Activated T-cell treated with anti-CD3 and anti-CD28 coated beads for 1 hour (primary cell): Measurements from ENCODE around the gene HOXC9.

Source experiments
- DNase-seq: peaks from one replicate; pipeline ENCODE4 v3.0.0-alpha.2; 2020; ENCODE audit warnings: low read depth

Gene HOXC9

DNA sequence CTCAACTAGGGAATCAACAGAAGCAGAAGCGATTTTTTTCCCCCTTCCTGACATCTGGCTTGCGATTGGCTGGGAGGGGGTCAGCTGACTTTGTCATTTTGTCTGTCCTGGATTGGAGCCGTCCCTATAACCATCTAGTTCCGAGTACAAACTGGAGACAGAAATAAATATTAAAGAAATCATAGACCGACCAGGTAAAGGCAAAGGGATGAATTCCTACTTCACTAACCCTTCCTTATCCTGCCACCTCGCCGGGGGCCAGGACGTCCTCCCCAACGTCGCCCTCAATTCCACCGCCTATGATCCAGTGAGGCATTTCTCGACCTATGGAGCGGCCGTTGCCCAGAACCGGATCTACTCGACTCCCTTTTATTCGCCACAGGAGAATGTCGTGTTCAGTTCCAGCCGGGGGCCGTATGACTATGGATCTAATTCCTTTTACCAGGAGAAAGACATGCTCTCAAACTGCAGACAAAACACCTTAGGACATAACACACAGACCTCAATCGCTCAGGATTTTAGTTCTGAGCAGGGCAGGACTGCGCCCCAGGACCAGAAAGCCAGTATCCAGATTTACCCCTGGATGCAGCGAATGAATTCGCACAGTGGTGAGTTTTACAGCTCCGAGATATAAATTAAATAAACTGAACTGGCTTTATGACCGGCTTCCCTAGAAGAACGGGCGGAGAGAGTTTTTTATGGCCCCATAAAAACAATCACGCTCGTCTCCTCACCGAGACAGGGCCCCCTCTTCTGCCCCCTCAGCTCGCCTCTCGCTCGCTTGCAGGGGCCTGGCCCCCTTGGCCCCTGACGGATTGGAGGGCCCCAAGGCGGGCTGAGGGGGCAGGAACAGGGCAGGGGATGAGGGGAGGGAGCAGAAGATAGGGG is 28.6 kb downstream of the HOXC9 start, which contains the start of gene HOXC6:
TSS of gene HOXC6 (plus strand) at position 127 of the 888 bp plus-strand sequence. CDS start at position 209, 82 bp downstream.
- DNase-seq, result no peak

DNA sequence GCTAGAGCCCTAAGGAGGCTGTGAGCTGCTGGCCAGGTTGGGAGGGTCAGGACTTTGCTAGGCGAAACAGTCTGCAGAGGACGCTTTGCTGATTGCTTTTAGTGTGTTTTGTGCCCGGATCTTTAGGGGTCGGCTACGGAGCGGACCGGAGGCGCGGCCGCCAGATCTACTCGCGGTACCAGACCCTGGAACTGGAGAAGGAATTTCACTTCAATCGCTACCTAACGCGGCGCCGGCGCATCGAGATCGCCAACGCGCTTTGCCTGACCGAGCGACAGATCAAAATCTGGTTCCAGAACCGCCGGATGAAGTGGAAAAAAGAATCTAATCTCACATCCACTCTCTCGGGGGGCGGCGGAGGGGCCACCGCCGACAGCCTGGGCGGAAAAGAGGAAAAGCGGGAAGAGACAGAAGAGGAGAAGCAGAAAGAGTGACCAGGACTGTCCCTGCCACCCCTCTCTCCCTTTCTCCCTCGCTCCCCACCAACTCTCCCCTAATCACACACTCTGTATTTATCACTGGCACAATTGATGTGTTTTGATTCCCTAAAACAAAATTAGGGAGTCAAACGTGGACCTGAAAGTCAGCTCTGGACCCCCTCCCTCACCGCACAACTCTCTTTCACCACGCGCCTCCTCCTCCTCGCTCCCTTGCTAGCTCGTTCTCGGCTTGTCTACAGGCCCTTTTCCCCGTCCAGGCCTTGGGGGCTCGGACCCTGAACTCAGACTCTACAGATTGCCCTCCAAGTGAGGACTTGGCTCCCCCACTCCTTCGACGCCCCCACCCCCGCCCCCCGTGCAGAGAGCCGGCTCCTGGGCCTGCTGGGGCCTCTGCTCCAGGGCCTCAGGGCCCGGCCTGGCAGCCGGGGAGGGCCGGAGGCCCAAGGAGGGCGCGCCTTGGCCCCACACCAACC is 29.8 kb downstream of the HOXC9 start:
- no peak for DNase-seq

DNA sequence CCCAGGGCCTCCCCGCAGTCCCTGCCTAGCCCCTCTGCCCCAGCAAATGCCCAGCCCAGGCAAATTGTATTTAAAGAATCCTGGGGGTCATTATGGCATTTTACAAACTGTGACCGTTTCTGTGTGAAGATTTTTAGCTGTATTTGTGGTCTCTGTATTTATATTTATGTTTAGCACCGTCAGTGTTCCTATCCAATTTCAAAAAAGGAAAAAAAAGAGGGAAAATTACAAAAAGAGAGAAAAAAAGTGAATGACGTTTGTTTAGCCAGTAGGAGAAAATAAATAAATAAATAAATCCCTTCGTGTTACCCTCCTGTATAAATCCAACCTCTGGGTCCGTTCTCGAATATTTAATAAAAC is 30.5 kb downstream of the HOXC9 start:
- DNase-seq, result no peak

DNA sequence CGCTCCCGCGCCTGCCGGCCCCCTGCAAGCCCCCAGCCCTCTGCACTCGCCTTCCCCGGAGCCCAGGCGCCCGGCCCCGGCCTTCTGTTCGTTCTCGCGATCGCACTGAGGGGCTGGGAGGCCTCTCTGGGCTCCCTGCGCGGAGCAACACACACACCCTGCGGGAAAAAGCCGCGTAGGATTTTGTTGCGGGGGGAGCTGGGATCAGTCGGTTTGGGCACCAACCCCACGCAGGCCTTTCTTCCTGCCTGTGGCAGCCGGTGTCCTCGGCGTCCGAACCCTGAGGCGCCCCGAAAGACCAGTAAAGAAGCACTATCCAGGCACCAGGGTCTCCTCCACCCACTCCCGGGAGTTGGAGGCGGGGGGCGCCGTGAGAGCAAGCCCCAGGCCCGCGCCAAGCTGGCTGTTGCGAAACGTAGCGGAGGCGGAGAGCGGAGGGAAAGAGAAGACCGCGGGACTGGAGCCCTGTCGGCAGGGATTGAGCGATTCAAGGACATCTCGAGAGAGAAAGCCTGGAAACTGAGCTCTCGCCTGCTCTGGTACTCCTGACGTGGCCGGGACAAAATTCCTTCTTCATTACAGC is 31.0 kb downstream of the HOXC9 start:
- DNase-seq, result no peak

DNA sequence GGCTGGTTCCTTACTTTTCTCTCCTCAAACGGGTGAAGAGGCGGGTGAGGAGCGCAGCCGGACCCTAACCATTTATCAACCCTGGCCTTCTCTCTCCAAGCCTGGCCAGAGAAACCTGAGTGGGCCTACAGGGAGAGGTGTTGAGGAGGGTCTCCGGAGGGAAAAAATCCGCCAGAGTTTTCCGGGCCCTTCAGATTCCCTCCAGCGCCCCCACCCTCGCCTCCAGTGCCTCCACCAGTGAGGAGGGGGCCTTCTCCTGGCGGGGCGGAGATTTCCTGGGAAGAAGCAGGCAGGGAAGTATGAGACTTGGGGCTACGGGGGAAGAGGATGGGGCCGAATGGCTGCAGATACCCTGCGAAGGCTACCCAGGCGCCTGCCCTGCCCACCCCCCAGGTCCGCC is 31.5 kb downstream of the HOXC9 start:
- DNase-seq, result no peak

DNA sequence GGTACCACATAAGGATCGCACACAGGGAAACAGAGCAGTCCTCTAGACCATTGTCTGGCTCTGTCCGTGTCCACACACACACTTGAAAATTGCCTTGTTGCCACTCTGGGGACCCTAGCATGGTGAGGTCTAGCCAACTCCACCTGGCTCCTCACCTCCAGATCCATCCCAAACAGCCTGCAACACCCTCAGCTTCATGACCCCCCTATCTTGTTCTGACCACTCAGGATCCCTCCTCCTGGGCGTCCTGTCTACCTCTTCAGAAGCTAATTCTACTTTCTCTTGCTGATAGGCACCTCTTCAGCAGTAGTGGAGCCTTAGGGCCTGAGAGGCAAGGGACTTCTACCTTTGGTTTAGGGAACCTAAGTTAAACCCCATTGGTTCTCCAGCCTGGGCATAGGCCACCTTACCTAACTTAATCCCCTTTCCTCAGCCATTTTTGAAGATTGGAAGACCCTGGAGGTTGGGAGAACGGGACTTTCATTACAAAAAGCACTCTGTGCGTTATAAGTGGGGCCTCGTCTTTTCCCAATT is 32.2 kb downstream of the HOXC9 start:
- no peak for DNase-seq

DNA sequence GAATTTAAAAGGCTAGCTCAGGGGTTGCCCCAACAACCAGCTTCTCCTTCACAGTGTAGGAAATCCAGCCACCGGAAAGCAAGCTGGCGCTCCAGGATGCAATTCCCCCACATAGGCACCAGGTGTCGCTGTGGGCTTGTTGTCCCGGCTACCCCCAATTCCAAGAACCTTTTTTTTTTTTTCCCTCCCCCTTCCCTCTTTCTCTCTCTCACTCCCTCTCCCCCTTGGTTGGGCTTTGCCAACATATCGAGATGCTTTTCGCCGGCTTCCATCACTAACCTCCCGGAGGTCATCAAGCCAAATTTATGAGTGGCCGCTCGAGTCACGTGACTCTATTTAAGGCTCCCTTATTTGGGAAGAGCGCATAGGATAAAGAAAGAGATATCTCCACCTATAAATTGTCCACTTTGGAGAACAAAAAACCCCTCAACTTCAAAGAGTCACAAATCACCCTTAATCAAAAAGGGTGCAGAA is 32.7 kb downstream of the HOXC9 start, which contains the start of gene HOXC5:
TSS of gene HOXC5 (plus strand) at position 424 of the 474 bp plus-strand sequence. CDS start 73 bp downstream, outside the sequence.
- peak; percentile 43 for DNase-seq

DNA sequence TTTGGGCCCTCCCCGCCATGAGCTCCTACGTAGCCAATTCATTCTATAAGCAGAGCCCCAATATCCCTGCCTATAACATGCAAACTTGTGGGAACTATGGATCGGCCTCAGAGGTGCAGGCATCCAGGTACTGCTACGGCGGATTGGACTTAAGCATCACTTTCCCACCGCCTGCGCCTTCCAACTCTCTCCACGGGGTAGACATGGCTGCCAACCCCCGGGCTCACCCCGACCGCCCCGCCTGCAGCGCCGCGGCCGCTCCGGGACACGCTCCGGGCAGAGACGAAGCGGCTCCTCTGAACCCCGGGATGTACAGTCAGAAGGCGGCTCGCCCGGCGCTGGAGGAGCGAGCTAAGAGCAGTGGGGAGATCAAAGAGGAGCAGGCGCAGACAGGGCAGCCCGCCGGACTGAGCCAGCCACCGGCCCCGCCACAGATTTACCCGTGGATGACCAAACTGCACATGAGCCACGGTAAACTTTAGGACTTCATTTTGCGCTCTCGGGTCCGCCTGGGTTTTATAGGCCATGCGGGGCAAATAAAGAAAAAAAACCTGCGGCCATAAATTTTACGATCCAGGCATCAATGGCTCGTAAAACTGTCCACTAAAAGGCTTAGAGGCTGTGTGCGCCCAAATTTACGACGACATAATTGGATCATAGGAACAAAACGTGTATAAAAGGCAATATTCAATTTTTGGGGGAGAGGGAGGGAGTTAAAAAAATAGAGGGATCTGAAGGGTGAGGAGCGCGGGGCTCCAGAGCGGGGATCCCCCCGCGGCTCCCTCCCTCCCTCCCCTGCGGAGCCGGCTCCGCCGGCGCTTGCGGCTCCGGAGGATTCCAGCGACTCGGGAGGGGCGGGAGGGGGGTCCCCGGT is 33.4 kb downstream of the HOXC9 start:
- no peak for DNase-seq

DNA sequence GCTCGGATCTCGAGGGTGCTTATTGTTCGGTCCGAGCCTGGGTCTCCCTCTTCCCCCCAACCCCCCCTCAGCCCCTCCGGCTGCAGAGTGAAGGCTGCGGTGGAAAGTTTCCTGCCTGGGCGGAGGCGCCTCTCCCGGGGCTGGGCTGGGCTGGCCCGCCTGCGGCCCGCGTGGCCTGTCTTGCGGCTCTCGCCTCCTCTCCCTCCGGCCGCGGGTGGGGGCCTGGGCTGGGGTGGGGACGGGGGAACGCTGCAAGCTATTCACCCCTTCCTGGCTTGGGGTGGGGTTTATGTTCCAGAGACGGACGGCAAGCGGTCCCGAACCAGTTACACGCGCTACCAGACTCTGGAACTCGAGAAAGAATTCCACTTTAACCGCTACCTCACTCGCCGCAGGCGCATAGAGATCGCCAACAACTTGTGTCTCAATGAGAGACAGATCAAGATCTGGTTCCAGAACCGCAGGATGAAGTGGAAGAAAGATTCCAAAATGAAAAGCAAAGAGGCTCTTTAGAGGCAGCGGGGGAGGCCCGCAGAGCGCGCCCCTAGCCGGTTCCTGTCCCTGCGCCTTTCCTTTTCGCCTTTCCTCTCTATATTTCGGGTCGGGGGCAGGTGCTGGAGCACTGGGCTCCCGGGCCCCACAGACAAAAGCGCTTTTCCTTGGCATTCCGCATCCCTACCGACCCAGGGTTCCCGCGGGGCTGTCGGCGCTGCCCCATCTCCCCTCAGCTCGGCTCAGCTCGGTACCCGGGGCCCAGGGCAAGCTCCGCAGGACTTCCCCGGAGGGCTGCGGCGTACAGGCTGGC is 34.2 kb downstream of the HOXC9 start:
- DNase-seq, result no peak

DNA sequence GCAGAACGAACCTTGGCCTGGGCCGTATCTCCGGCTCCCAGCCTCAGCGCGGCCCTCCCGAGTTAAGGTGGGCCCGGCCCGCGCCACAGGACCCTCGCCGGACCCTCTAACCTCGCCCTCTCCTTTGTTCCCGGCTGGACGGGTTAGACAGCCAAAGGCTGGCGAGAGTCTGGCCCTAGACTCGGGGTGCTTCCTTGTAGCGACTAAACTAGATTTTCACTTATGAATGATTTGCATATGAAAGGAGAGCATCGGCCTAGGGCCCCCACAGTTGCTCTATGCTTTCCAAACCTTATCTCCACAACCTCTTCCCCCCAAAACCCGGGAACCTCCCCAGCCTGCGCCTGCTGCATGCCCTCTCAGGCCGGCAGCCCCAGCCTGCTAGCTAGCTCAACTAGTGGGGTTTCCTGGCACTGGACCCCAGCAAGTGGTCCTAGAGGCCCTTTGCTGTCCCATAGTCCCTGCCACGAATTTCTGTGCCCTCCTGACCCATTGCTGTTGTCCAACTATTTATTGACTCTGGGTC is 34.9 kb downstream of the HOXC9 start:
- no peak for DNase-seq

DNA sequence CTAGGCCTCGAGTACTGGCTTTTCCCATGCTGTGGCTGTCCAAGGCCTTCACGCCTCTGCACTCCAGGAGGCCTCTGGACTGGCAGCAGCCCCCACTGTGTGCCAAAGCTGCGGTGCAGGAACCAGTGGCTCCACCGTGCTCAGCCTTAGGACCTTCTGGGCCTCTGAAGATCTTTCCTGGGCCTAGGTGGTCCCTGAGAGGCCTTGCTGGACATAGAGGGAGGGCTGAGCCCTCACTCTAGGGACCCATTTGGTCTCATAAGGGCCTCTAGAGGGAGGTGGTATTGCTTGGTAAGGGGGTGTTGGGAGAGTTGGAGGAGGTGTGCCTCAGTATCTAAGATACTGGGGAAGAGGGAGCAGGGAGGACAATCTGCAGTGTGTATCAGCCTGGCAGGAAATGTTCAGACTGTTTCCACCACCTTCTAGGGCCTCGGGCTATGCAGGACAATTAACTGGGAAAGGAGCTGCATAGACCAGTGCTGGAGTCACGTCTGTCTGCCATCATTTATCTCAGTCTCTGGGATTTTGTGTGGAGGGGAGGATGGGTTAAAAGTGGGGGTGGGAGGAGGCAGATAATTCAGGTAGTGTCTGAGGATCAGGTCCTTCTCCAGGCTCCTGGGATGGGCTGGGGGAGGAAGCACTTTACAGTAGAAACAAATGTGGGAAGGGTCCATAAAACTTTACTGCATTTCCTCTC is 35.8 kb downstream of the HOXC9 start:
- no peak for DNase-seq

DNA sequence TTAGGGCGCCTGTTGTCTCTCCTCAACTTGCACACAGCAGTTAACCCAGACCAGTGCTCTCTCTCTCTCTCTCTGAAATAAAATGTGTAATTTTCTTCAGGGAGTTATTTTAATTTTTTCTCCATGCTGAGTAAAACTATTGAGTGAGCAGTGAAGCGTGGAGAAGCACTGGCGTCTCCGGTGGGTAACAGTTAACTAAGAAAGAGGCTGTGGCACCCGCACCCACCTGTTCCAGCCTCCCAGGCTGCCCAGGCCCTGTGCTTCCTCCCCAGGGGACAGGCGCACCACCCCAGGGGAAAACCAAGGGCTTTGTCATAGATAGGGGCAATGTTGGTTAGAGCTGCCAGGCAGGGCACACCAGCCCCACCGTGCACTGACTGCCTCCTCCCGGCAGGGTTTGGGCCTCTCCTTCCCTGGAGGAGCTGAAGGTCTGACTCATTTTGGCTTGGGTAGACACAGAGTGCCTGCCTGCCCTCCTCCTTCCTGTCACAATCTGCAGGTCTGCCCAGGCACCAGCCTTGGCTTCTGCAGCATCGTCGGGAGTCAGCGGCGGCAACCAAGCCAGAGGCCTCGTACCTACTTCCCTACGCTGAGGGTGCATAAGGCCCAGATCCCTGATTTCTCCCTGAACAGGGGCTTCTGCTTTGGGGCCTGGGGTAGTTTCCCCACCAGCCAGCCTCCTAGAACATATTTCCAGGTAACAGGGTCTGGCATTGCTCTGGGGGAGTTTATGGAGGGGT is 36.8 kb downstream of the HOXC9 start:
- no peak for DNase-seq

DNA sequence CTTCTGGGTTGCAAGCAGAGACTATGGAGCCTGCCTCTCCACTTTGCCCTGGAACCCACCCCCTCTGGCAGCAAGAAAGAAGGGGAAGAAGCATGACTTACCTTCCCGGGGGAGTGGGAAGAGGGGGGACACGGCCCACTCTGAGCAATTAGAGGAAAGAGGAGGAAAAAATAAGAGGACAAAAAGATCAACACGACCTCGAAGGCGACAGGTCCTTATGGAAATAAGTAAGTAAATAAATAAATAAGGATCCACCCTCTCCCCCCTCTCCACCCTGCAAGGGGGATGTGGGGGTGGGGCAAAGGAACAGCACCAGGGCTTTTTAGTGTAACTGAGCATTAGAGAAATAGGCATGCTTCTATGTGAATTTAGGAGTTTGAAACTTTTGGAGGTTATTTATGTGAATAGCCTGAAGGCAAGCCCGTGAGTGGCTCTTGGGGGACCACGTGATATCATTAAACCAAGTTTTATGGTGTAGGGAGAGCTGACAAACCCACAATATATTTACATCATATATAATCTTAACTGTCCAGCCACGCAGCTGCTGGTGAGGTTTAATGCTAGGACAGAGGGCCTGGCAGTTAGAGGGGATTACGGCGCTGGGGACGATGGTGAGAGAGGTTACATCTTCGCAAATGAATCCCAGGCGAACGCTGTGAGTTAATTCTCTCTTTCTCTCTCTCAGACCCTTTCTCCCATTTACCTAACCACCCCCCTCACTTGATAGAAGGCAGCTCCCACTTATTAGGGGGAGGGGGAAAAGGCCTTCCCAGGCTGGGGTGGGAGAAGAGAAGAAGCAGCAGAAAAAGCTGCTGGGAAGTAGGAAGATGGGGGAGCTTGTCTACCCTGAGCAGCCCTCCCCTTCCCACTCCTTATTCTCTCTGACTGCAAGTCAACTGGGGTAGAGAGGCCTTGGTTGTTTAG is 37.7 kb downstream of the HOXC9 start:
- no peak for DNase-seq

DNA sequence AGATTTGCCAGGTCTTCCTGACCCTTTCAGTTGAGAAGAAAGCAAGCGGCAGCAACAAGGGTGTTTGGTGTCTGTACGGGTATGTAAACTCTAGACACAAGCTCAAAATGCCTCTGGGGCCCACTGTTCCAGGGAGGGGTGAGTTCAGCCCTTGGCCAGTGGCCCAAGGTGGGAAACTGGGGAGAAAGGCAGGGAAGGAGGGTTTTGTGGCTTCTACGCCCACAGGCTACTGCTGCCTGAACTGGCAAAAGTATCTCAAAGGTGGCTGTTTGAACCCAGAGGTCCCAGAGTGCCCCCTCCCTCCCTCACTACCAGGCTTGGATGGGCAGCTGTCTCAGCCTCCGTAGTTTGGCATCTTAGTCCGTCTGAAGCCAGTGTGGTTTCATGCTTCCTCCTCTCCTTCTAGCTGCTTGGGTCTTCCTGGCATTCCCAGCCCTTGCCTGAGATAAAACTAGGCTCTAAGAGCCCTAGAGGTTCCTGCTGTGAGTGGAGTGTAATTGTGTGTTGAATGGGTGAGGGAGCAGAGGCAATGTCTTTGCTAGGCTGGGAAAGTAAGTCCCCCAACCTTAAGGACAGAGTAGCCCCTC is 38.4 kb downstream of the HOXC9 start:
- no peak for DNase-seq

DNA sequence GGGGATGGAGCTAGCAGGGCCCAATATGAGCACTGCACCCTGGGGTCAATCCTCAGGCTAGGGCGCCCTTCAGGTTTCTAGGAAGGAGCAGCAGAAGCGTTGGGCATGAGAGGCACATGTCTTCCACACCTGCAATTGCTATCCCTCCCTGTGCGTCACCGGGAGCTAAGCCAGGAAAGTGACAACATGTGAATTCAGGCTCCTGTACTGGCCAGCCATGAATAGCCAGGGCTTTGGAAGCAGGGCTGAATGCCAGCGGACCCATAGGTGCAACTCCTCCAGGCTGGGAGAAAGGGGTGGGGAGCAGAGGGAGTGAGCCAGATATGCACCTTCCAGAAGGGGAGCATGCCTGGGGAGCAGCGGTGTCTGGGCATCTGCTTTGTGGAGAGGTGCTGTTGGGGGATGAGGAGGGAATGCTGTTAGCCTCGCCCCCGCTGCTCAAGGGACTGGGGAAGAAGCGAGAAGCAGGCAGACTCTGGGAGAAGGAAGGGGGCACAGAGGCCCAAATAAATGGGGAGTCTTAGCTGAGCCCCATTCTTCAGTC is 39.0 kb downstream of the HOXC9 start:
- no peak for DNase-seq

DNA sequence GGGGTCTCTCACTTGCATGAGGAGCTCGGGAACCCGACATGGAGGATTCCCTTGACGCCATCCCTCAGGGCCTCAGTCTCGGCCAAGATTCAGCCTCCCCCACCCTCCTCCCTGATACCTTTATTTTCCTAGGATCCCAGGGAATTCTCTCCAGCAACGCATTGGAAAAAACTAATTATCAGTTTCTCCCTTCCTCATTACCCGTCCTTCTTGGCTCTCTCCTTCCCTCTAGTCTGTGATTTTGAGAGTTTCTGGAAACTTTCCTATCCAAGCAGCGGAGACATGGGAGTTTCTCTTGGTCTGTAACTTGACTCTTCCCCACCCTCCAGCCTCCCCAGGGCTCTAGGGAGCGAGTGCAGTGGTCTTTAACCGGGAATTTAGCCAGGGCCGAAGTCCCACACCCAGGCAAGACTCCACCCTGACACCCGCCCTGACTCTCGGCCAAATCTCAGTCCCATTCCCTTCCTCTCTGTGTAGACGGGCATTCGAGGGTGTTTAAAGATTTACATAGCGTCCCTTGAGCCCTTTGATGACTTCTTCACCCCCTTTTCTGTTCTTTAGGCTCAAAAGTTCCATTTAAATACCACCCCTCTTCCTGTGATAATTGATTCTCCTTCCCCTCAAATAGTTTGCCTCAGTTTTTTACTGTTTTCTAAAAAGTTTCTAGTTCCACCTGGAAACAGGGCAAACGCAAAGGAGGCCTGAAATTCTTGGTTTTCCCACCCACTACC is 39.6 kb downstream of the HOXC9 start:
- DNase-seq, result no peak
